Lung (tissue), 12 donors: Measurements from ENCODE around the gene SNTA1. TPM values are rescaled to one million over a fixed set of nuclear protein-coding genes. Genes with fewer than 3 reads are reported as not detected.

Source experiments
- ATAC-seq: fragments of 200-7000 bp; cut with Tn5 transposase; one replicate; pipeline ENCODE4 v1.9.1; 2020; ENCODE audit warnings: moderate number of reproducible peaks; ENCODE audit not compliant: insufficient read depth, low FRiP score
- DNase-seq, 3 donors: peaks; one replicate each; pipeline ENCODE4 v3.0.0-alpha.2; 2013 to 2017
- H3K27ac ChIP-seq, 2 donors: one replicate each; pipeline ENCODE4 v1.5.1; 2013; ENCODE audit warnings: mild to moderate bottlenecking in 2 of 2, moderate library complexity in 2 of 2, control low read depth in 1 of 2, inconsistent platforms in 1 of 2, low read depth in 1 of 2, low read length in 1 of 2
- H3K27me3 ChIP-seq, 3 donors: one replicate each; pipeline ENCODE4 v1.5.1; 2013; ENCODE audit warnings: low read length in 2 of 3; ENCODE audit not compliant: control insufficient read depth in 3 of 3, insufficient read depth in 3 of 3
- H3K36me3 ChIP-seq, 4 donors: one replicate each; pipeline ENCODE4 v1.5.1; 2013; ENCODE audit warnings: low read length in 4 of 4, mild to moderate bottlenecking in 1 of 4, moderate library complexity in 1 of 4; ENCODE audit not compliant: control insufficient read depth in 4 of 4, insufficient read depth in 4 of 4
- H3K4me1 ChIP-seq, 5 donors: one replicate each; pipeline ENCODE4 v1.5.1; 2013; ENCODE audit warnings: low read length in 5 of 5, mild to moderate bottlenecking in 2 of 5, moderate library complexity in 1 of 5; ENCODE audit not compliant: control insufficient read depth in 5 of 5, insufficient read depth in 5 of 5
- H3K4me3 ChIP-seq: one replicate; pipeline ENCODE4 v1.5.1; 2013; ENCODE audit warnings: mild to moderate bottlenecking, control low read depth, moderate library complexity
- H3K9ac ChIP-seq, 2 donors: one replicate each; pipeline ENCODE4 v1.5.1; 2013; ENCODE audit warnings: low read length in 2 of 2, control low read depth in 1 of 2; ENCODE audit not compliant: insufficient read depth in 1 of 2
- H3K9me3 ChIP-seq, 4 donors: one replicate each; pipeline ENCODE4 v1.5.1; 2013; ENCODE audit warnings: low read length in 3 of 4, mild to moderate bottlenecking in 1 of 4, moderate library complexity in 1 of 4; ENCODE audit not compliant: control insufficient read depth in 4 of 4, insufficient read depth in 3 of 4
- CTCF ChIP-seq: IDR thresholded peaks from 2 replicates; pipeline ENCODE4 v1.5.1; 2012; ENCODE audit warnings: mild to moderate bottlenecking; ENCODE audit errors: control extremely low read depth, extremely low read depth
- WGBS, 2 donors: extraction: QIAGEN DNeasy Blood & Tissue Kit; methylation state at CpG; one replicate each; pipeline ENCODE4 v1.1.7; 2013; 5-methylcytosine and 5-hydroxymethylcytosine counted together
- polyA plus RNA-seq, 2 donors: library from polyadenylated mRNA; stranded (reverse); fragments of 200-250 nt; gene quantifications; one replicate each; pipeline ENCODE4 v1.2.1, GENCODE V29; 2013
- total RNA-seq, 2 donors: library from RNA; depleted of rRNA in 1 of 2; stranded (reverse); fragments of >200 nt in 1 of 2; gene quantifications; one replicate each; pipeline ENCODE4 v1.2.1, GENCODE V29; 2014 to 2021
- donor health status: control.
- donor health status: control.
- donor health status: Bipolar disorder and iron deficiency.
- donor health status: healthy.
- donor health status: DM: yes; HTN: yes; CAD: no.

The SNTA1 gene
- total and polyA plus RNA-seq, 4 donors = 3.7 to 9.9 (median 6.8) TPM

- no peak for ATAC-seq
- Histone ChIP-seq H3K27me3 (no peaks in the 10 kb centered on the region), H3K9ac (no peak overlapping the region), H3K4me1 (no peaks in the 10 kb centered on the region), H3K27ac (no peak overlapping the region), H3K9me3 (peaks cover 0 to 3% (median 0%) of the 10 kb centered on the region in 4 donors), H3K4me3 (no peak overlapping the region), H3K36me3 (peaks cover 0 to 23% (median 14%) of the 10 kb centered on the region in 4 donors)
- no peak for DNase-seq
- TF ChIP-seq CTCF = no peak
- 64 to 70% methylated on average over 4 of the region's 4 CpGs for WGBS, 2 donors
These were observed 35.8 kb downstream of the SNTA1 start for GRCh38 chr20:33407796-33408195.

GRCh38 chr20:33407251-33407650, 36.3 kb downstream of the SNTA1 start:
- ATAC-seq (no peak), DNase-seq (no peak)
- Histone ChIP-seq H3K27me3 (no peaks in the 10 kb centered on the region), H3K4me1 (peaks cover under 1 to 4% (median 2%) of the 10 kb centered on the region in 5 donors), H3K9ac (no peak overlapping the region), H3K36me3 (peaks cover 0 to 23% (median 14%) of the 10 kb centered on the region in 4 donors), H3K9me3 (peaks cover 0 to 3% (median 0%) of the 10 kb centered on the region in 4 donors), H3K27ac (no peak overlapping the region), H3K4me3 (no peak overlapping the region)
- WGBS, 2 donors = 29 to 86% methylated on average over 1 of the region's 1 CpG
- TF ChIP-seq CTCF = no peak

GRCh38 chr20:33404281-33404680, 39.3 kb downstream of the SNTA1 start:
- no peak overlapping the region for H3K9ac ChIP-seq
- no peak overlapping the region for H3K27ac ChIP-seq
- H3K4me1 ChIP-seq = peaks cover 5 to 16% (median 11%) of the 10 kb centered on the region in 5 donors
- H3K36me3 ChIP-seq = peaks cover 0 to 14% (median 8%) of the 10 kb centered on the region in 4 donors
- peaks cover 0 to 3% (median 0%) of the 10 kb centered on the region in 4 donors for H3K9me3 ChIP-seq
- DNase-seq = no peak
- no peak overlapping the region for H3K4me3 ChIP-seq
- H3K27me3 ChIP-seq = no peaks in the 10 kb centered on the region
- WGBS, 2 donors = 96 to 99% methylated on average over 2 of the region's 2 CpGs
- no peak for TF ChIP-seq CTCF
- no peak for ATAC-seq

- 44 to 49% methylated on average over 8 of the region's 8 CpGs for WGBS, 2 donors
These were observed 41.6 kb downstream of the SNTA1 start for GRCh38 chr20:33401921-33402369.

More at GRCh38 chr20:33401921-33402369, 41.6 kb downstream of the SNTA1 start:
- peaks cover 5 to 16% (median 11%) of the 10 kb centered on the region in 5 donors for H3K4me1 ChIP-seq
- peaks cover 0 to 6% (median 1%) of the 10 kb centered on the region in 4 donors for H3K36me3 ChIP-seq
- no peak for TF ChIP-seq CTCF
- ATAC-seq (no peak), DNase-seq (peak in 1 of 3 donors; percentile 26)
- no peak overlapping the region for H3K4me3 ChIP-seq
- H3K27me3 ChIP-seq = no peaks in the 10 kb centered on the region
- no peak overlapping the region for H3K27ac ChIP-seq
- H3K9me3 ChIP-seq = no peaks in the 10 kb centered on the region
- peak overlapping the region in 1 of 2 donors; percentile 50 for H3K9ac ChIP-seq
